T-helper 1 cell treated with Interleukin-12 subunit alpha and Interleukin-12 subunit beta and Interleukin-4 antibody, amounts not matched to agents 30 ng/mL and 1 ng/mL, for 36 hours (primary cell): ENCODE data around the gene DDX3X. TPM values are rescaled to one million over a fixed set of nuclear protein-coding genes. Genes with fewer than 3 reads are reported as not detected.
"Not testable (repeated sequence)": the region's sequence is repeated elsewhere in the genome, so short reads cannot be mapped to it uniquely, and the experiment has no call there.

ENCODE experiments used
- intact Hi-C: fragments of 100-400 bp; cut with micrococcal nuclease; formaldehyde crosslinking; loops from one replicate; pipeline ENCODE4 v1.15.1; 2024
- total RNA-seq: library from RNA; stranded (reverse); gene quantifications from 2 replicates; pipeline ENCODE4 v1.2.3, GENCODE V29; 2022

DDX3X gene
- total RNA-seq, 1 donor from 2014 or later, result 315 TPM

- intact Hi-C loops, result loop anchor here (1.0 to 5.0 kb wide), 2 partner anchors 50 to 90 kb away; no protein-coding TSS in a partner anchor
Measured at GRCh38 chrX:41352329-41352838, 18.4 kb downstream of the DDX3X start.

GRCh38 chrX:41353985-41354384 lies 20.0 kb downstream of the DDX3X start:
- intact Hi-C loops, result loop anchor here (5.0 kb wide), 1 partner anchor 48 kb away; no protein-coding TSS in a partner anchor

GRCh38 chrX:41369152-41369551 lies 35.2 kb downstream of the DDX3X start:
- intact Hi-C loops, result loop anchor here (10.0 kb wide), 1 partner anchor 396 kb away; no protein-coding TSS in a partner anchor

GRCh38 chrX:41371575-41371974 lies 37.6 kb downstream of the DDX3X start:
- intact Hi-C loops, result not testable (repeated sequence)

- intact Hi-C loops, result no loop called here
Measured at GRCh38 chrX:41373989-41374606, 40.1 kb downstream of the DDX3X start.

- intact Hi-C loops, result no loop called here
Measured at GRCh38 chrX:41377624-41378023, 43.7 kb downstream of the DDX3X start.

GRCh38 chrX:41381685-41382084 lies 47.7 kb downstream of the DDX3X start:
- intact Hi-C loops, result loop anchor here (2.0 kb wide), 1 partner anchor 31 kb away; no protein-coding TSS in a partner anchor

- intact Hi-C loops, result loop anchor here (1.0 to 2.0 kb wide), 3 partner anchors 32 to 59 kb away; no protein-coding TSS in a partner anchor
Measured at GRCh38 chrX:41382714-41383645, 49.0 kb downstream of the DDX3X start.

- intact Hi-C loops, result no loop called here
Measured at GRCh38 chrX:41384051-41384705, 50.2 kb downstream of the DDX3X start.

- intact Hi-C loops, result no loop called here
Measured at GRCh38 chrX:41386222-41386990, 52.4 kb downstream of the DDX3X start.

- intact Hi-C loops, result no loop called here
Measured at GRCh38 chrX:41388543-41388942, 54.6 kb downstream of the DDX3X start.

- intact Hi-C loops, result no loop called here
Measured at GRCh38 chrX:41389311-41389888, 55.4 kb downstream of the DDX3X start.

GRCh38 chrX:41390576-41390975 lies 56.6 kb downstream of the DDX3X start:
- intact Hi-C loops, result not testable (repeated sequence)

- intact Hi-C loops, result no loop called here
Measured at GRCh38 chrX:41391606-41392005, 57.6 kb downstream of the DDX3X start.

GRCh38 chrX:41394293-41394692 lies 60.3 kb downstream of the DDX3X start:
- intact Hi-C loops, result no loop called here

- intact Hi-C loops, result no loop called here
Measured at GRCh38 chrX:41397219-41397618, 63.3 kb downstream of the DDX3X start.

- intact Hi-C loops, result no loop called here
Measured at GRCh38 chrX:41397768-41398167, 63.8 kb downstream of the DDX3X start.

- intact Hi-C loops, result loop anchor here (5.0 kb wide), 1 partner anchor 50 kb away; no protein-coding TSS in a partner anchor
Measured at GRCh38 chrX:41402556-41402955, 68.6 kb downstream of the DDX3X start.

- intact Hi-C loops, result no loop called here
Measured at GRCh38 chrX:41405551-41405950, 71.6 kb downstream of the DDX3X start.

GRCh38 chrX:41406201-41406600 lies 72.2 kb downstream of the DDX3X start:
- intact Hi-C loops, result no loop called here
